Iris pigment epithelial cell (primary cell): ENCODE data around the gene CDK2.

Experiments
- DNase-seq: peaks from one replicate; pipeline ENCODE4 v3.0.0-alpha.2; 2011; ENCODE audit warnings: low read depth

Gene CDK2

GRCh38 chr12:56013482-56013881 is 46.9 kb downstream of the CDK2 start:
- no peak for DNase-seq

GRCh38 chr12:56014205-56014604 is 47.6 kb downstream of the CDK2 start:
- DNase-seq = no peak

GRCh38 chr12:56017181-56017580 is 50.6 kb downstream of the CDK2 start:
- DNase-seq = no peak

- no peak for DNase-seq
These were observed 51.7 kb downstream of the CDK2 start for GRCh38 chr12:56018356-56018755.

- peak; percentile 28 for DNase-seq
These were observed 54.0 kb downstream of the CDK2 start, which contains the start of gene IKZF4 for GRCh38 chr12:56020423-56021184. IKZF4 (plus strand) TSS chr12:56021043; CDS start chr12:56021494, 451 bp downstream.

GRCh38 chr12:56021889-56022497 is 55.4 kb downstream of the CDK2 start:
- no peak for DNase-seq
